Naive thymus-derived CD4-positive, alpha-beta T cell (primary cell): ENCODE results near the gene TSHR. TPM values are rescaled to one million over a fixed set of nuclear protein-coding genes. Genes with fewer than 3 reads are reported as not detected.

Experiments
- ATAC-seq: fragments of 150-1000 bp; cut with Tn5 transposase; 2 replicates; pipeline ENCODE4 v1.10.0; 2021; ENCODE audit warnings: mild to moderate bottlenecking, moderate library complexity
- CTCF ChIA-PET: fragments of 350-600 bp; sonication (Branson Sonifier 250); formaldehyde crosslinking; loops from one replicate; lab custom pipeline; 2021; ENCODE audit warnings: antibody characterized with exemption; lab: Charles Lee
- POLR2A ChIA-PET: fragments of 350-600 bp; sonication (Branson Sonifier 250); formaldehyde crosslinking; loops from one replicate; lab custom pipeline; 2021; ENCODE audit warnings: antibody characterized with exemption, inconsistent platforms; lab: Charles Lee
- DNase-seq, 9 donors: peaks; one replicate each; pipeline versions ENCODE4 v3.0.0 to v3.0.0-alpha.2; 2020 to 2022; ENCODE audit warnings: mixed read lengths in 1 of 9
- H3K27ac ChIP-seq: one replicate; pipeline ENCODE4 v1.7.0; 2013; ENCODE audit warnings: mild to moderate bottlenecking, low read depth, low read length, moderate library complexity
- H3K27me3 ChIP-seq, 2 donors: one replicate each; pipeline ENCODE4 v1.7.0; 2013; ENCODE audit warnings: low read length in 2 of 2, mild to moderate bottlenecking in 2 of 2, moderate library complexity in 2 of 2; ENCODE audit not compliant: control insufficient read depth in 2 of 2, insufficient read depth in 2 of 2
- H3K36me3 ChIP-seq, 3 experiments: 1 replicate in 2 of 3; 2 replicates in 1 of 3; pipeline ENCODE4 v1.7.0; 2013; ENCODE audit warnings: low read length in 3 of 3, mild to moderate bottlenecking in 3 of 3, moderate library complexity in 1 of 3; ENCODE audit not compliant: insufficient read depth in 3 of 3, control insufficient read depth in 2 of 3
- H3K4me1 ChIP-seq, 2 donors: one replicate each; pipeline ENCODE4 v1.7.0; 2013; ENCODE audit warnings: low read length in 2 of 2, mild to moderate bottlenecking in 2 of 2, moderate library complexity in 1 of 2; ENCODE audit not compliant: control insufficient read depth in 2 of 2, insufficient read depth in 2 of 2
- H3K4me3 ChIP-seq: 2 replicates; pipeline ENCODE4 v1.7.0; 2013; ENCODE audit warnings: mild to moderate bottlenecking, low read length
- H3K9me3 ChIP-seq, 3 experiments: 1 replicate in 2 of 3; 2 replicates in 1 of 3; pipeline ENCODE4 v1.7.0; 2013; ENCODE audit warnings: low read length in 3 of 3; ENCODE audit not compliant: control insufficient read depth in 2 of 3
- H3K27ac Mint-ChIP-seq, 9 donors: one replicate each; pipeline ENCODE4 v1.8.0; 2020 to 2022; ENCODE audit warnings: mixed read lengths in 9 of 9, mild to moderate bottlenecking in 8 of 9, moderate library complexity in 5 of 9, inconsistent platforms in 2 of 9
- H3K27me3 Mint-ChIP-seq, 5 donors: one replicate each; pipeline ENCODE4 v1.8.0; 2021 to 2022; ENCODE audit warnings: mixed read lengths in 5 of 5, mild to moderate bottlenecking in 1 of 5
- H3K36me3 Mint-ChIP-seq, 5 donors: one replicate each; pipeline ENCODE4 v1.8.0; 2020 to 2022; ENCODE audit warnings: mixed read lengths in 5 of 5, mild to moderate bottlenecking in 3 of 5, inconsistent platforms in 1 of 5
- H3K4me1 Mint-ChIP-seq, 7 donors: one replicate each; pipeline ENCODE4 v1.8.0; 2020 to 2022; ENCODE audit warnings: mixed read lengths in 7 of 7, mild to moderate bottlenecking in 3 of 7, inconsistent platforms in 1 of 7
- H3K4me3 Mint-ChIP-seq, 10 donors: one replicate each; pipeline ENCODE4 v1.8.0; 2020 to 2022; ENCODE audit warnings: mild to moderate bottlenecking in 10 of 10, mixed read lengths in 10 of 10, moderate library complexity in 6 of 10, inconsistent platforms in 2 of 10
- H3K9me3 Mint-ChIP-seq, 11 donors: one replicate each; pipeline ENCODE4 v1.8.0; 2020 to 2022; ENCODE audit warnings: mixed read lengths in 11 of 11, mild to moderate bottlenecking in 4 of 11, inconsistent platforms in 1 of 11, moderate library complexity in 1 of 11
- intact Hi-C, 2 donors: fragments of 100-400 bp; cut with micrococcal nuclease; formaldehyde crosslinking; loops; one replicate each; pipeline ENCODE4 v1.15.1; 2023
- polyA plus RNA-seq, 2 donors: library from polyadenylated mRNA; unstranded; fragments of 300-500 nt; fragmentation: Illumina TruSeq; gene quantifications; one replicate each; pipeline ENCODE4 v1.2.3, GENCODE V29; 2021
- total RNA-seq, 6 experiments: library from RNA in 5 of 6; stranded (reverse) in 5 of 6; gene quantifications; 1 replicate in 5 of 6; 2 replicates in 1 of 6; pipeline ENCODE4 v1.2.3 and lab custom pipeline; 2021 to 2026

TSHR gene
- total and polyA plus RNA-seq, 7 experiments from 2014 or later: 0.48 to 2.2 (median 0.78) TPM; not detected in 4

DNA sequence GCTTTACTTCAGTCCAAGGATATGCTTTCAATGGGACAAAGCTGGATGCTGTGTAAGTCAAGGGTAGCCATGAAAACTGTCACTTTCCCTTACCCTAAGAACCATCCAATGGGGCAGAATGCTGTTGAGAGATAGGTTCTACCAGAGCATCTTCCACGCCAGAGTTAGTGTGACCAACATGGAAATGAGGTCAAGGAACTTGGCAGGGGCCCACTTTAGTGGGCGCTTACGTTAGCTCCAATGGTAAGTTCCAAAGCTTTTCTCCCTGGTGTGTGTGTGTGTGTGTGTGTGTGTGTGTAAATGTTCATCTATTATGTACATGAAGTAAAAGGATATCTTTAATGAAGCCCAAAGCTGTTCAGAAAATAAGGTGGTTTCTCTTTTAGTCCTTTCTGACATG, 141.2 kb downstream of the TSHR start:
- DNase-seq (no peak), ATAC-seq (no peak)
- Mint-ChIP-seq H3K27me3 (peaks cover 0 to 4% (median 2%) of the 10 kb centered on the region in 5 donors), H3K4me1 (no peaks in the 10 kb centered on the region), H3K36me3 (no peaks in the 10 kb centered on the region), H3K9me3 (no peaks in the 10 kb centered on the region), H3K4me3 (no peak overlapping the region), H3K27ac (no peak overlapping the region)
- POLR2A ChIA-PET: no interaction called here
- CTCF ChIA-PET: no interaction called here
- H3K36me3 ChIP-seq: no peaks in the 10 kb centered on the region
- no peak overlapping the region for H3K4me3 ChIP-seq
- no peak overlapping the region for H3K27ac ChIP-seq
- H3K9me3 ChIP-seq: no peaks in the 10 kb centered on the region
- intact Hi-C loops: no loop called here
- H3K4me1 ChIP-seq: no peaks in the 10 kb centered on the region
- H3K27me3 ChIP-seq: no peaks in the 10 kb centered on the region

DNA sequence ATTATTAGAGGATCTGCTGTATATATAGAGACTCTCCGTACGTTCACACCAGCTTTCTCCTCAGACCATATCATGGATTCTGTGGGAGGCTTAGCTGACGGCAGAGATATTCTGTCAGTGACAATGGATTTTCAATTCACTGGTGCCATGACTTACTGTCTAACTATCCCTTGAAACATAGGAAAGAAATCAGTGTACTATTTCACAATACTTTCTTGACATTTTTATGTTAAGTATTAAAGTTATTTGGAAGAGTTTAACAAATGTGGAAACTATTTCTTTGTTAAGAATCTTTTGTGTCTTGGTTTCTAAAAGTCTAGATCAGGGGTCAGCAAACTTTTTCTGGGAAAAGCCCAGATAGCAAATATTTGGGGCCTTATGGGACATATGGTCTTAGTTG, 146.8 kb downstream of the TSHR start:
- Mint-ChIP-seq H3K27me3 (peaks cover 0 to 4% (median 2%) of the 10 kb centered on the region in 5 donors), H3K36me3 (no peaks in the 10 kb centered on the region), H3K9me3 (no peaks in the 10 kb centered on the region), H3K27ac (no peak overlapping the region), H3K4me3 (no peak overlapping the region), H3K4me1 (peaks cover 0 to 2% (median 0%) of the 10 kb centered on the region in 7 donors)
- no peak overlapping the region for H3K4me3 ChIP-seq
- H3K27ac ChIP-seq: no peak overlapping the region
- DNase-seq (no peak), ATAC-seq (no peak)
- no peaks in the 10 kb centered on the region for H3K4me1 ChIP-seq
- intact Hi-C loops: no loop called here
- POLR2A ChIA-PET: no interaction called here
- no peaks in the 10 kb centered on the region for H3K36me3 ChIP-seq
- CTCF ChIA-PET: interaction anchor here (0.7 kb wide), 1 partner anchor 106 kb away, joined by 3 read pairs; no protein-coding TSS in a partner anchor
- H3K27me3 ChIP-seq: no peaks in the 10 kb centered on the region
- H3K9me3 ChIP-seq: no peaks in the 10 kb centered on the region

DNA sequence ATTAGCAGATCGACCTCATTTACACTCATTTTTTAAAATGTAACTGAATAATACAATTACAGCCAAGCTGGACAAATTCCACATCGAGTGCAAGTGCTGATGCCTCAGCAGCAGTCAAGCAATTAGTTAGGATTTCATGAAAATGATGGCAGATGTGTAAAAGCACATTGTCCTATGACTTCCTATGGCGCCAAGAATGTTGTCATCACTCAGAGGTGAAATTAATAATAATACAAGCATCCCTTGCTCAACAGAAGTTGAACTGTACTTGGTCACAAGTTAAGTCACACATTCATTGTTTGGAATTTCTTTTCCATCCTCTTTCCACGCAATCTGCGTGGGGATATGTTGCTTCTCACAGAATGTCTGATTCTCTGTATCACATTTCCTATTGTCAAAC, 148.0 kb downstream of the TSHR start:
- Histone ChIP-seq H3K36me3 (no peaks in the 10 kb centered on the region), H3K9me3 (no peaks in the 10 kb centered on the region), H3K27ac (no peak overlapping the region), H3K27me3 (no peaks in the 10 kb centered on the region), H3K4me1 (no peaks in the 10 kb centered on the region), H3K4me3 (no peak overlapping the region)
- DNase-seq (no peak), ATAC-seq (no peak)
- CTCF ChIA-PET: no interaction called here
- no peaks in the 10 kb centered on the region for H3K9me3 Mint-ChIP-seq
- H3K36me3 Mint-ChIP-seq: no peaks in the 10 kb centered on the region
- POLR2A ChIA-PET: no interaction called here
- intact Hi-C loops: no loop called here
- H3K4me1 Mint-ChIP-seq: peaks cover 0 to 2% (median 0%) of the 10 kb centered on the region in 7 donors
- H3K27ac Mint-ChIP-seq: no peak overlapping the region
- H3K27me3 Mint-ChIP-seq: peaks cover 0 to 3% (median 0%) of the 10 kb centered on the region in 5 donors
- no peak overlapping the region for H3K4me3 Mint-ChIP-seq

- POLR2A ChIA-PET: no interaction called here
- H3K9me3 Mint-ChIP-seq: no peaks in the 10 kb centered on the region
- H3K9me3 ChIP-seq: no peaks in the 10 kb centered on the region
- H3K27me3 Mint-ChIP-seq: peaks cover 0 to 3% (median 0%) of the 10 kb centered on the region in 5 donors
- no peaks in the 10 kb centered on the region for H3K4me1 ChIP-seq
- no peak overlapping the region for H3K27ac ChIP-seq
- no peak for DNase-seq
- CTCF ChIA-PET: no interaction called here
- H3K27ac Mint-ChIP-seq: no peak overlapping the region
- intact Hi-C loops: no loop called here
- H3K36me3 Mint-ChIP-seq: no peaks in the 10 kb centered on the region
- H3K36me3 ChIP-seq: no peaks in the 10 kb centered on the region
- H3K4me1 Mint-ChIP-seq: peaks cover 0 to 2% (median 0%) of the 10 kb centered on the region in 7 donors
- ATAC-seq: no peak
- H3K27me3 ChIP-seq: no peaks in the 10 kb centered on the region
- no peak overlapping the region for H3K4me3 Mint-ChIP-seq
- H3K4me3 ChIP-seq: no peak overlapping the region
These were observed 150.0 kb downstream of the TSHR start for GRCh38 chr14:81105378-81105777.

DNA sequence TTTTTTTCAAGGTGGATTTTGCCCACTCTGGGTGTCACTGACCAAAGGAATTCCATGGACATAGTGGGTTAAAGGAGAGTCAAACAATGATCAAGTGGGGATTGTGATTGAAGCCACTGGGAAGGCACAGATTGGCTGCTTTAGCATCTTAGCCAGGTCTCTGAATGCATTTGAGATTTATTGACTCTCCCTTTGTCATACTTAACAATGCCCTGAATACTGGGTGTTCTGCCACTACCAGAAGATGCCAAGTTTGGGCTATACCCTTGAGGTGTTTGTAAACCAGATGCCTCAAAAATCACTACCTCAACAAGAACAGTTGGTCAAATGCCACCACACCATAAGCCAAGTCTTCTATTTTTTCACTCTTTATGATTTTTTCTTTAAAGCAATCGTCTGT, 150.5 kb downstream of the TSHR start:
- H3K4me3 ChIP-seq: no peak overlapping the region

GRCh38 chr14:81110186-81110585, 154.8 kb downstream of the TSHR start:
- Mint-ChIP-seq H3K27ac (no peak overlapping the region), H3K4me3 (no peak overlapping the region), H3K27me3 (peaks cover 0 to 13% (median 0%) of the 10 kb centered on the region in 5 donors), H3K9me3 (peaks cover 0 to 4% (median 0%) of the 10 kb centered on the region in 11 donors), H3K36me3 (peaks cover 0 to 5% (median 0%) of the 10 kb centered on the region in 5 donors), H3K4me1 (peaks cover 0 to 2% (median 0%) of the 10 kb centered on the region in 7 donors)
- DNase-seq: no peak
- Histone ChIP-seq H3K27me3 (no peaks in the 10 kb centered on the region), H3K36me3 (no peaks in the 10 kb centered on the region), H3K4me1 (no peaks in the 10 kb centered on the region), H3K9me3 (no peaks in the 10 kb centered on the region), H3K4me3 (no peak overlapping the region), H3K27ac (no peak overlapping the region)
- intact Hi-C loops: no loop called here
- POLR2A ChIA-PET: no interaction called here
- no peak for ATAC-seq
- CTCF ChIA-PET: no interaction called here

More for the DNA sequence above, 150.5 kb downstream of the TSHR start:
- Mint-ChIP-seq H3K27ac (no peak overlapping the region), H3K4me3 (no peak overlapping the region), H3K9me3 (no peaks in the 10 kb centered on the region), H3K4me1 (peaks cover 0 to 2% (median 0%) of the 10 kb centered on the region in 7 donors), H3K27me3 (peaks cover 0 to under 1% (median 0%) of the 10 kb centered on the region in 5 donors), H3K36me3 (no peaks in the 10 kb centered on the region)
- intact Hi-C loops: no loop called here
- ATAC-seq (no peak), DNase-seq (no peak)
- ChIA-PET CTCF (no interaction called here), POLR2A (no interaction called here)
- H3K4me1 ChIP-seq: no peaks in the 10 kb centered on the region
- no peak overlapping the region for H3K27ac ChIP-seq
- H3K9me3 ChIP-seq: no peaks in the 10 kb centered on the region
- no peaks in the 10 kb centered on the region for H3K36me3 ChIP-seq
- H3K27me3 ChIP-seq: no peaks in the 10 kb centered on the region

- no peak for ATAC-seq
- POLR2A ChIA-PET: no interaction called here
These were observed 157.8 kb downstream of the TSHR start for GRCh38 chr14:81113176-81113575.

More at GRCh38 chr14:81113176-81113575, 157.8 kb downstream of the TSHR start:
- Mint-ChIP-seq H3K27ac (no peak overlapping the region), H3K36me3 (peaks cover 0 to 5% (median 0%) of the 10 kb centered on the region in 5 donors), H3K9me3 (peaks cover 0 to 4% (median 0%) of the 10 kb centered on the region in 11 donors), H3K4me1 (no peaks in the 10 kb centered on the region), H3K27me3 (peaks cover 0 to 13% (median 0%) of the 10 kb centered on the region in 5 donors), H3K4me3 (no peak overlapping the region)
- H3K4me3 ChIP-seq: no peak overlapping the region
- H3K36me3 ChIP-seq: no peaks in the 10 kb centered on the region
- intact Hi-C loops: no loop called here
- no peak overlapping the region for H3K27ac ChIP-seq
- CTCF ChIA-PET: no interaction called here
- no peaks in the 10 kb centered on the region for H3K4me1 ChIP-seq
- H3K9me3 ChIP-seq: no peaks in the 10 kb centered on the region
- DNase-seq: no peak
- H3K27me3 ChIP-seq: no peaks in the 10 kb centered on the region
